ENCODE results near the gene SRPX2.

Gene SRPX2

DNA sequence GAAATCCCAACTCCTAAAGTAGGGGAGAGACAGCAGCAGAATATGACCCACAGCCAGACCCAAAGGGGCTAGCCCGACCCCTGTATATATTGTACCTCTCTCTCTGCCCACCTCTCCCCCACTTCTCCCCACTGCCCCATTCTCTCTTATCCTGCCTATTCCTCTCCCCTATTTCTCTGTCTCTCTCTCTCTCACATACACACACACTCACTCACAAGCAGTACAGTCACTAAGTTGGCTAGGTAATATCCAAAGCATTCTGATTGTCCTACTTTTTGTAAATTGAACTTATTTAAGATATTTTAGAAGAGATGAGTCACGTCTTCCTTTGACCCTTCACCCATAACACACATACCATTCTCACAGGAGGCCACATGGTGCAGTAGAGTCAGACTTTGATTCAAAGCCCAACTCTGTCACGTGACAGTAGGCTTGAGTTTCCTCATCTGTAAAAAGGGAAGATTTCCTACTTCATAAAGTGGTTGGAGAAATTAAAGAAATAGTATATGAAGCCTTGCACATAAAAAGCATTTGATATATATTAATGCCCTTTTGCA is 29.5 kb downstream of the SRPX2 start:
- TF ChIP-seq POLR2AphosphoS5 (IDR thresholded peaks at IDR 0.05; ENCODE audit: low read depth, low read length), result no peak
- TF ChIP-seq SIN3A (IDR thresholded peaks at IDR 0.05; ENCODE audit: borderline replicate concordance, insufficient read depth, low read length), result no peak
- no peak for TF ChIP-seq REST (IDR thresholded peaks at IDR 0.05; ENCODE audit: insufficient read depth in 1 of 2, low read depth in 2 of 2, low read length in 2 of 2)
- TF ChIP-seq TAF1 (IDR thresholded peaks at IDR 0.05; ENCODE audit: borderline replicate concordance, insufficient read depth, low read length), result no peak
- TF ChIP-seq FOXP2 (optimal IDR thresholded peaks at IDR 0.05; ENCODE audit: borderline replicate concordance, extremely low read depth, extremely low read length, insufficient read depth), result no peak

DNA sequence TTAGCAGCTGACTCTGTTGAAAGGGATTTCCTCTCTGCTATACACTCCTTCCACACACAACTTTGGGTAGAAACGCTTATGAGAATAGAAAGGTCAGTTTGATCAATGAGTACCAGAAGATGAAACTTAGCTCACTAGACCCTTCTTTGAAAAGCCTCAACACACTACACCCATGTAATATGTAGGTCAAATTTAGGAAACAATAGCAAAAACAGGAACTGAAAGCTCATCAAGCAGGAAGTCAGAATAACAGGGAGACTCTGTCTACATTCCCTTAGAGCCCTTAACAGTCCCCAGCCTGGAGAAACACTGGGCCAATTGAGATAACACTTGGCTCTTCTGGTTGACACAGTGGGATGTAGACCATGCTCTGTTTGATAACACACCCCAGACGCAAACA is 30.7 kb downstream of the SRPX2 start:
- TF ChIP-seq TAF1 (IDR thresholded peaks at IDR 0.05; ENCODE audit: borderline replicate concordance, insufficient read depth, low read length) (no peak), FOXP2 (optimal IDR thresholded peaks at IDR 0.05; ENCODE audit: borderline replicate concordance, extremely low read depth, extremely low read length, insufficient read depth) (no peak), SIN3A (IDR thresholded peaks at IDR 0.05; ENCODE audit: borderline replicate concordance, insufficient read depth, low read length) (no peak), REST (IDR thresholded peaks at IDR 0.05; ENCODE audit: insufficient read depth in 1 of 2, low read depth in 2 of 2, low read length in 2 of 2) (no peak), POLR2AphosphoS5 (IDR thresholded peaks at IDR 0.05; ENCODE audit: low read depth, low read length) (no peak)

DNA sequence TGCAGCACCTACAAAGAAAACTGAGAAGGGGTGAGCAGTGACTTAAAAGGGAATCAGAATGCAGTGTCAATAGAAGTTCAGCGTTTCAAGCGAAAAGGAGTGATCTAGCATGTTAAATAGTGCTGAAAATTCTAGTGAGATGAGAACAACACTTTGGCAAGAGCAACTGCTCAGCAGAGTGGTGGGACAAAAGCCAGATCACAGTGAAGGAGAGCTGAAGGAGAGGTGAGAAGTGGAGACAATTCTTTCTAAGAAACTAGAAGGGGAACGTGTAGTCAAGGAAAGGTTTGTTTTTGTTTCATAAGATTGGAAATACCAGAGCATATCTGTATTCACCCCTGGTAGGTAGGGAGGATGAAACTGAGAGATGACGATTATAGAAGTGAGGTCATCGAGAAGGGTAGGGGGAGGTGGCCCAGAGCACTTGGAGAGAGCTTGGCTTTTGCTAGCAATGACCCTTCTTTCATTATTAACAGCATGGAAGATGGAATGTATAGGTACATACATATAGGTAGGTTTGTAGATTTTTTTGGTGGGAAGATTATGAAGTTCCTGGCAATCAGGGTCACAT is 33.7 kb downstream of the SRPX2 start:
- TF ChIP-seq FOXP2 (optimal IDR thresholded peaks at IDR 0.05; ENCODE audit: borderline replicate concordance, extremely low read depth, extremely low read length, insufficient read depth) (no peak), POLR2AphosphoS5 (IDR thresholded peaks at IDR 0.05; ENCODE audit: low read depth, low read length) (no peak), REST (IDR thresholded peaks at IDR 0.05; ENCODE audit: insufficient read depth in 1 of 2, low read depth in 2 of 2, low read length in 2 of 2) (no peak)

DNA sequence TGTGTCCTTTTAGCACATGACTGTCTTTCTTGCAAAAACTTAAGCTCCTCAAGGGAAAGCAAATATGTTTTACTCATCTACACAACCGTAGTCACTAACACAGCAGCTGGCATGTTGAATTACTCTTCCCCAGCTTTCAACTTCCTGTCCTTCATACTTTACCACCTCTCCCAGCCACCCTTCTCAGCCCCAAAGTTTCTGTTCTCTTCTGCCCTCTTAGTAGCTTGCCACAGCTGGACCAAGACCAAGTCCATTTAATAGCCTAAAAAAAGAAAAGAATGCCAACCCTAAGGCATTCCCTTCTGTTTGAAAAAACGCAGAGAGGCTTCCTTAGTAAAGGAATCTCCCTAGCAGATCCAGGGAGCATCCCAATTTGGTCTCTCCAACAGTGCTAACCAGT is 36.8 kb downstream of the SRPX2 start:
- TF ChIP-seq POLR2AphosphoS5 (IDR thresholded peaks at IDR 0.05; ENCODE audit: low read depth, low read length) (no peak), FOXP2 (optimal IDR thresholded peaks at IDR 0.05; ENCODE audit: borderline replicate concordance, extremely low read depth, extremely low read length, insufficient read depth) (no peak), REST (IDR thresholded peaks at IDR 0.05; ENCODE audit: insufficient read depth in 1 of 2, low read depth in 2 of 2, low read length in 2 of 2) (no peak)

- TF ChIP-seq REST (IDR thresholded peaks at IDR 0.05; ENCODE audit: insufficient read depth in 1 of 2, low read depth in 2 of 2, low read length in 2 of 2) (no peak), POLR2AphosphoS5 (IDR thresholded peaks at IDR 0.05; ENCODE audit: low read depth, low read length) (no peak), TAF1 (IDR thresholded peaks at IDR 0.05; ENCODE audit: borderline replicate concordance, insufficient read depth, low read length) (no peak), FOXP2 (optimal IDR thresholded peaks at IDR 0.05; ENCODE audit: borderline replicate concordance, extremely low read depth, extremely low read length, insufficient read depth) (no peak), SIN3A (IDR thresholded peaks at IDR 0.05; ENCODE audit: borderline replicate concordance, insufficient read depth, low read length) (no peak)
Observed at GRCh38 chrX:100681599-100681998, 37.6 kb downstream of the SRPX2 start.
